HCT116 (cell line): ENCODE data around the gene ATL1.

ENCODE experiments used
- CBX3 ChIP-seq: IDR thresholded peaks from 2 replicates; pipeline ENCODE4 v1.6.1; 2012; ENCODE audit warnings: low read depth
- CEBPB ChIP-seq: IDR thresholded peaks from 2 replicates; pipeline ENCODE4 v1.6.1; 2012; ENCODE audit warnings: low read depth
- EGR1 ChIP-seq: IDR thresholded peaks from 2 replicates; pipeline ENCODE4 v1.6.1; 2012; ENCODE audit warnings: low read depth
- EZH2phosphoT487 ChIP-seq: fragments of 200-600 bp; IDR thresholded peaks from 2 replicates; pipeline ENCODE4 v1.6.1; 2018; ENCODE audit warnings: antibody characterized with exemption, borderline replicate concordance
- FOSL1 ChIP-seq: IDR thresholded peaks from 2 replicates; pipeline ENCODE4 v1.6.1; 2012; ENCODE audit warnings: low read depth
- POLR2A ChIP-seq: IDR thresholded peaks from 2 replicates; pipeline ENCODE4 v1.7.0; 2011; ENCODE audit warnings: borderline replicate concordance; ENCODE audit not compliant: insufficient read depth, insufficient read length; ENCODE audit errors: extremely low read depth
- POLR2AphosphoS5 ChIP-seq: IDR thresholded peaks from 2 replicates; pipeline ENCODE4 v1.6.1; 2011; ENCODE audit warnings: mild to moderate bottlenecking, low read depth, low read length, moderate library complexity
- SP1 ChIP-seq: IDR thresholded peaks from 2 replicates; pipeline ENCODE4 v1.6.1; 2012; ENCODE audit warnings: low read depth
- SRF ChIP-seq: IDR thresholded peaks from 2 replicates; pipeline ENCODE4 v1.6.1; 2012; ENCODE audit warnings: low read depth
- ZNF274 ChIP-seq: fragments of 200-500 bp; sonication (Bioruptor generic); IDR thresholded peaks from 2 replicates; pipeline ENCODE4 v1.6.1; 2014; ENCODE audit warnings: mild to moderate bottlenecking, low read depth, low read length, inconsistent platforms
- TF ChIP-seq, protein P1 (sequence below): IDR thresholded peaks from 2 replicates; pipeline ENCODE4 v1.6.1; 2012
- TF ChIP-seq, protein P2 (sequence below), 3 experiments: fragments of 200-600 bp in 1 of 3; sonication (generic) in 1 of 3; IDR thresholded peaks in 2 of 3; conservative IDR thresholded peaks in 1 of 3; 2 replicates each; pipeline ENCODE4 v1.5.1; 2012 to 2017; ENCODE audit warnings: low read depth in 2 of 3, low read length in 2 of 3, antibody characterized with exemption in 1 of 3, borderline replicate concordance in 1 of 3, control low read depth in 1 of 3, mild to moderate bottlenecking in 1 of 3, mixed read lengths in 1 of 3, mixed run types in 1 of 3, moderate library complexity in 1 of 3; ENCODE audit not compliant: insufficient read depth in 1 of 3
- TF ChIP-seq, protein P3 (sequence below): IDR thresholded peaks from 2 replicates; pipeline ENCODE4 v1.6.1; 2012
- TF ChIP-seq, protein P4 (sequence below): IDR thresholded peaks from 2 replicates; pipeline ENCODE4 v1.6.1; 2012; ENCODE audit warnings: low read depth

DNA sequence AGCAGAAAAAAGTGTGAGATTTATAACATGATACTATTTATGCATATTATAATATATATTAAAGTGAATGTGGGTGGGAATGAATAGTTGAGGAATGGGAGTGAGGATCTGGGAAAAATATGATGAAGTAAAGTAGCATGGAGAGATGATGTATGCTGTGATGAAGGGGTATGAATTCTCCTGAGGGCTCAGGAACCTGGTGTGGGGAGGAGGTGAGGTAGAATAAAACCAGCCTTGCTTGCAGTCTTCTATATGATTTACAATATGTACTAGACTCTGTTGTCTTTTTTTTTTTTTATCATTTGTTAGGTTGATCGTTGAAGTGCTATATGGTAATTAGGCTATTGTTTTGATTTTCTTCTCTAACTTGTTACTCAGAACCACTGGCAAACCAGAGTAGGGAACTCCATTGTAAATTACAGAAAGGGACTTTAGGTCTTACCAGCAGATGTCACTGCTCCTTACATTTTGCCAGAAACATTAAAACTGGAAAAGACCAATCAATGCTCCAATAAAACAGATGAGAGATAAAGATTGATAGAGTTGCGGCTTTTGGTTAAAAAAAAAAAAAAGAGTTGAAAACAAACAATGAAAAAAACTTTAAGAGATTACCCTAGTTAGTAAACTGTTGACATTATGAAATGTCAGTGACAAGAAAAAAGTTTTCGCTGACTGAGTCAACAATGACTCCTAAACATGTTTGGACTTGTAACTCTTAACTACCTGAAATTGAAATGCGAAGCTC is 39.9 kb downstream of the ATL1 start:
- TF ChIP-seq, protein P1, sequence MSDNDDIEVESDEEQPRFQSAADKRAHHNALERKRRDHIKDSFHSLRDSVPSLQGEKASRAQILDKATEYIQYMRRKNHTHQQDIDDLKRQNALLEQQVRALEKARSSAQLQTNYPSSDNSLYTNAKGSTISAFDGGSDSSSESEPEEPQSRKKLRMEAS: no peak
- no peak for TF ChIP-seq POLR2AphosphoS5
- TF ChIP-seq CBX3: no peak
- no peak for TF ChIP-seq EGR1
- TF ChIP-seq, protein P2, sequence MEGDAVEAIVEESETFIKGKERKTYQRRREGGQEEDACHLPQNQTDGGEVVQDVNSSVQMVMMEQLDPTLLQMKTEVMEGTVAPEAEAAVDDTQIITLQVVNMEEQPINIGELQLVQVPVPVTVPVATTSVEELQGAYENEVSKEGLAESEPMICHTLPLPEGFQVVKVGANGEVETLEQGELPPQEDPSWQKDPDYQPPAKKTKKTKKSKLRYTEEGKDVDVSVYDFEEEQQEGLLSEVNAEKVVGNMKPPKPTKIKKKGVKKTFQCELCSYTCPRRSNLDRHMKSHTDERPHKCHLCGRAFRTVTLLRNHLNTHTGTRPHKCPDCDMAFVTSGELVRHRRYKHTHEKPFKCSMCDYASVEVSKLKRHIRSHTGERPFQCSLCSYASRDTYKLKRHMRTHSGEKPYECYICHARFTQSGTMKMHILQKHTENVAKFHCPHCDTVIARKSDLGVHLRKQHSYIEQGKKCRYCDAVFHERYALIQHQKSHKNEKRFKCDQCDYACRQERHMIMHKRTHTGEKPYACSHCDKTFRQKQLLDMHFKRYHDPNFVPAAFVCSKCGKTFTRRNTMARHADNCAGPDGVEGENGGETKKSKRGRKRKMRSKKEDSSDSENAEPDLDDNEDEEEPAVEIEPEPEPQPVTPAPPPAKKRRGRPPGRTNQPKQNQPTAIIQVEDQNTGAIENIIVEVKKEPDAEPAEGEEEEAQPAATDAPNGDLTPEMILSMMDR (IDR thresholded peaks at IDR 0.05 in 2 of 3, conservative IDR thresholded peaks at IDR 0.05 in 1 of 3; ENCODE audit: borderline replicate concordance in 1 of 3, insufficient read depth in 1 of 3, low read depth in 2 of 3, low read length in 2 of 3): peak; percentile 61 to 79 (median 68); a peak in 5 of 6 replicates
- no peak for TF ChIP-seq CEBPB
- peak; percentile 41; the same call in 1 of the 2 replicates for TF ChIP-seq FOSL1
- TF ChIP-seq ZNF274: no peak
- TF ChIP-seq POLR2A: no peak
- TF ChIP-seq, protein P3, sequence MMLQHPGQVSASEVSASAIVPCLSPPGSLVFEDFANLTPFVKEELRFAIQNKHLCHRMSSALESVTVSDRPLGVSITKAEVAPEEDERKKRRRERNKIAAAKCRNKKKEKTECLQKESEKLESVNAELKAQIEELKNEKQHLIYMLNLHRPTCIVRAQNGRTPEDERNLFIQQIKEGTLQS: no peak
- TF ChIP-seq, protein P4, sequence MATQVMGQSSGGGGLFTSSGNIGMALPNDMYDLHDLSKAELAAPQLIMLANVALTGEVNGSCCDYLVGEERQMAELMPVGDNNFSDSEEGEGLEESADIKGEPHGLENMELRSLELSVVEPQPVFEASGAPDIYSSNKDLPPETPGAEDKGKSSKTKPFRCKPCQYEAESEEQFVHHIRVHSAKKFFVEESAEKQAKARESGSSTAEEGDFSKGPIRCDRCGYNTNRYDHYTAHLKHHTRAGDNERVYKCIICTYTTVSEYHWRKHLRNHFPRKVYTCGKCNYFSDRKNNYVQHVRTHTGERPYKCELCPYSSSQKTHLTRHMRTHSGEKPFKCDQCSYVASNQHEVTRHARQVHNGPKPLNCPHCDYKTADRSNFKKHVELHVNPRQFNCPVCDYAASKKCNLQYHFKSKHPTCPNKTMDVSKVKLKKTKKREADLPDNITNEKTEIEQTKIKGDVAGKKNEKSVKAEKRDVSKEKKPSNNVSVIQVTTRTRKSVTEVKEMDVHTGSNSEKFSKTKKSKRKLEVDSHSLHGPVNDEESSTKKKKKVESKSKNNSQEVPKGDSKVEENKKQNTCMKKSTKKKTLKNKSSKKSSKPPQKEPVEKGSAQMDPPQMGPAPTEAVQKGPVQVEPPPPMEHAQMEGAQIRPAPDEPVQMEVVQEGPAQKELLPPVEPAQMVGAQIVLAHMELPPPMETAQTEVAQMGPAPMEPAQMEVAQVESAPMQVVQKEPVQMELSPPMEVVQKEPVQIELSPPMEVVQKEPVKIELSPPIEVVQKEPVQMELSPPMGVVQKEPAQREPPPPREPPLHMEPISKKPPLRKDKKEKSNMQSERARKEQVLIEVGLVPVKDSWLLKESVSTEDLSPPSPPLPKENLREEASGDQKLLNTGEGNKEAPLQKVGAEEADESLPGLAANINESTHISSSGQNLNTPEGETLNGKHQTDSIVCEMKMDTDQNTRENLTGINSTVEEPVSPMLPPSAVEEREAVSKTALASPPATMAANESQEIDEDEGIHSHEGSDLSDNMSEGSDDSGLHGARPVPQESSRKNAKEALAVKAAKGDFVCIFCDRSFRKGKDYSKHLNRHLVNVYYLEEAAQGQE: no peak
- 0 out of 2 replicates have a peak, but pooled peaks have one; percentile 9 for TF ChIP-seq SP1
- no peak for TF ChIP-seq EZH2phosphoT487
- TF ChIP-seq SRF: no peak
